HG03039 (cell line): ENCODE results near the gene AFF3.
"Not testable (repeated sequence)": the region's sequence is repeated elsewhere in the genome, so short reads cannot be mapped to it uniquely, and the experiment has no call there.

Experiments used
- ATAC-seq: cut with Tn5 transposase; IDR thresholded peaks from one replicate; pipeline ENCODE4 v1.9.1; 2021; ENCODE audit warnings: mild to moderate bottlenecking, moderate library complexity; ENCODE audit not compliant: unreplicated experiment

AFF3 gene

DNA sequence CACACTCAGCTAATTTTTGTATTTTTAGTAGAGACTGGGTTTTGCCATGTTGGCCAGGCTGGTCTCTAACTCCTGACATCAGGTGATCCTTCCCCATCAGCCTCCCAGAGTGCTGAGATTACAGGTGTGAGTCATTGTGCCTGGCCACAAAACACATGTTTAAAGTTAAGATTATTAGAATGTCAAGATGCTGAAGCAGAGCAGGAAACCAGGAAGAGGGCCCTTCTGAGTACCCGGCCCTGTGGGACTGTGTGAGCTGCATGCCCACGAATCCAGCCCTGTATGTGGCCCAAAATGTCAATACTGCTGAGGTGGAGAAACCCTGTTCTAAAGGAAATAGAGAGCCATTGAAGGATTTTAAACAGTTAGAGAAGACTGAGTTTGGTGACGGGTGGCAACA lies 621.6 kb downstream of the AFF3 start:
- ATAC-seq = no peak

DNA sequence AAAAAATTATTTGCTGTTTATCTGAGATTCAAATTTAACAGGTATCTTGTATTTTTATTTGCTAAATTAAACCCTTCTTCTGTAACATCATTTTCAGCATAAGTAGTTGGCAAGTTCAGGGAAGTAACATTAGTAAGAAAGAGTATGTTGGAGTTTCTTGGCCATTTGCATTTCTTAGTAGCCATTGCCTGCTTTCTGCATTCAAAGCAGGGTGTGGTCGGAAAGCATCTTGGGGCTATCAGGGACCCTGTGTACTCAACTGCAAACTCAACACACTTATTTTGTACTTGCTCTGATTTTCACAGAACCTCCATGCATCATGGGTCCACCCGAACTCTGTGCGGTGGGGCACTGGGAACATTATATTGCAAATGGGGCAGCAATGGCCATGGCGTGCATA lies 622.2 kb downstream of the AFF3 start:
- no peak for ATAC-seq

DNA sequence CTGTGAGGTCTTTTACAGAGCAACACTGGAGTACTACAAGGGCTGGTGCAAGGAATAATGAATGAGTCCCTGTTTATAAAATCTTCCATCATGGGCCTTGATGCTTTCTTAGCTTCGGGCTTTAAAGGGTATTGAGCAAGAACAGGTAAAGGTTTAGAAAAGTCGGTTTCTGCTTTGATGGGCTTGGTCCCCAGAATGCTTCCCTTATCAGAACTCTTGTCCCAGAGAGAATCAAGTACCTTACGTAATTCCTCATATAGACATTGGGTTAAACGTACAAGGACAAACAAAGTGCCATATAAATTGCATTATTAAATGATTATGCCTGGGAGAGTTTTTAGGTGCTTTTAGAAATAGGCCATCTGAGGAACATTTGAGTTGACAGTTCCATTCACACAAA lies 628.0 kb downstream of the AFF3 start:
- no peak for ATAC-seq

DNA sequence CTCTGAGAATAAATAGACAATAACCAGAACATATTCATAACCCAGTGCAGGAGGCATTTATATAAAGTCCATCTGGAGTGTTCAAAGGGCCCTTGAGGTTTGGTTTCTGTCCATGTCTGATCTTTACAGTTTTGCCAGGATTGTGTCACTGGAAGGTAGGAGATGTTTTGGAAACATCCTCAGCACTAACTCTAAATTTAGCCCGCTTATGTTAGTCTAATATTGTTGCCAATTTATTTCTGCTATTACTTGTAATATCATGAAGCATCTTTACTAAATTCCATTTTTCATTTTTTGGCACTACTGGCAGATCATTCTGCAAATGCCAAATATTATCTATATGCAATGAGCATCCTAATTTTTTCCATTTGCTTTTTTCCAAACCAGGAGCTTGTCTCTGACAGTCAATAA lies 630.2 kb downstream of the AFF3 start:
- ATAC-seq = no peak

DNA sequence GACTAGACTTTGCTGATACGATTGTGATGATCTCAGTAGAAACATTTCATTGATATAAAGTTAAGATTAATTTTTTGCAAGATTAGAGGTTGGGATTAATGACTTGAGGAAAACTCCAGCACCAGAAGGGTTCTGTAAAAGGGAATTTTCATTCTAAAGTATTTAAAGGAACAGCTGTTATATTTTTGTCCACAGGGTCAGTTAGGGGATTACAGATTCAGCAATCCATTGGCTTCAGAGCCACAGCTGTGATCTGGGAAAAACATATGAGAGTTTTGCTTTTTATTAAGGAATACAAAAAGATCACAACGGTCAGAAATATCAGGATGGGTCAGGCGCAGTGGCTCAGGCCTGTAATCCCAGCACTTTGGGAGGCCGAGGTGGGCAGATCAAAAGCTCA lies 633.0 kb downstream of the AFF3 start:
- ATAC-seq = no peak

DNA sequence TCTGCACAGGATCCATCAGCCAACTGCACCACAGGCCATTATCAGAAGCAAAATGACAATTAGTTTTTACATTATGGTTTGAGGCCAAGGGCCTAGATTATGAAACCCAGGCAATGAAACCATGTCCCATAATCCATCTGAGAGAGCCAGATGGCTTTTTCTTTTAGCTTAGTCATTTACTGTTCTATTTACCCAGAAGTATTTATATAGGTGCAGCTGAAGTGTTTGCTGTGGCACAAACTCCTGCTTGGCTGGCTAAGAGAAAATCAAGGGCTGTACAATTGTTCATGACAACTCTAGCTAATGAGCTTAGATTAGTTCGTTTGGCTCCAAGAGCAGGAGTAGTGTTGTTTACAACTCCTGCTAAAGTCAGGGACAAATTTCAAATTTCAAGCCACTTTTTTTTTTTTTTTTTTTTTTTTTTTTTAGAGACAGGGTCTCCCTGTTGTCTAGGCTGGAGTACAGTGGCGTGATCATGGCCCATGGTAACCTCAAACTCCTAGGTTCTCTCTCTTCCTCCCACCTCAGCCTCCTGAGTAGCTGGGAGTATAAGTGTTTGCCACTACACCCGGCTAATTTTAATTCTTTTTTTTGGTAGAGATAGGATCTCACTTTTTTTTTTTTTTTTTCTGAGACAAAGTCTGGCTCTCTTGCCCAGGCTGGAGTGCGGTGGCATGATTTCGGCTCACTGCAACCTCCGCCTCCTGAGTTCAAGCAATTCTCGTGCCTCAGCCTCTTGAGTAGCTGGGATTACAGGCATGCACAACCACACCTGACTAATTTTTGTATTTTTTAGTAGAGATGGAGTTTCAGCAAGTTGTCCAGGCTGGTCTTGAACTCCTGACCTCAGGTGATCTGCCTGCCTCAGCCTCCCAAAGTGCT lies 634.2 kb downstream of the AFF3 start:
- no peak for ATAC-seq

DNA sequence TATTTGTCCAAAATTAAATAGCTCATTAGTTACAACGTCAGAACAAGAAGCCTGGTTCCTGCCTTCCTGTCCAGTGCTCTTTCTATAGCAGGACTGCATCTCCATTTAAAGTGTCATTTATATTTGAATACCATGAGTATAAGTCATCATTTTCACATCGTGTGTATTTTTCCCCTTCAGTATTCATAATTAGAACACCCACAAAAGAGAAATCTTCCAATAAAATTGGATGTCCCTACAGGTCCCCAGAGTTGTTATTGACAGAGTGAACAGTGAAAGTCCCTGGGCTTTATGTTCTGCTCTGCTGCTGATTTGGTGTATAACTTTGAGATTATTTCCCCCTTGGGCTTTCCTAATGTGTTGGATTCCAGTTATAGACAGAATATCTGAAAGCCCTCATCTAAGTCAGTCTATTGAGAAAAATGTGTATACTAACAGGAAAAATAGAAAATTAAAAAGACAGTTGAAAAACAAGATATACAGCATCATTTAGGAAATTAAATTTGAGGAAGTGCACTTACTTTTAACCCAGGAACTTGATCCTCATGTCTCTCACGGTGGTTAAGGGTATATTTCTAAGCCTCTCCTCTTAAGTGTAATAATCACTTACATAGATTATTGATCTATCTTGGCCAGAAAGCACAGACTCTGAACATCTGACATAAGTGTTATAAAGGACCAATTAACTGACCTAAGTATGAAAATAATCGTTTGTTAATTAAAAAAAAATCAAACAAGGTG lies 637.4 kb downstream of the AFF3 start:
- ATAC-seq = no peak

DNA sequence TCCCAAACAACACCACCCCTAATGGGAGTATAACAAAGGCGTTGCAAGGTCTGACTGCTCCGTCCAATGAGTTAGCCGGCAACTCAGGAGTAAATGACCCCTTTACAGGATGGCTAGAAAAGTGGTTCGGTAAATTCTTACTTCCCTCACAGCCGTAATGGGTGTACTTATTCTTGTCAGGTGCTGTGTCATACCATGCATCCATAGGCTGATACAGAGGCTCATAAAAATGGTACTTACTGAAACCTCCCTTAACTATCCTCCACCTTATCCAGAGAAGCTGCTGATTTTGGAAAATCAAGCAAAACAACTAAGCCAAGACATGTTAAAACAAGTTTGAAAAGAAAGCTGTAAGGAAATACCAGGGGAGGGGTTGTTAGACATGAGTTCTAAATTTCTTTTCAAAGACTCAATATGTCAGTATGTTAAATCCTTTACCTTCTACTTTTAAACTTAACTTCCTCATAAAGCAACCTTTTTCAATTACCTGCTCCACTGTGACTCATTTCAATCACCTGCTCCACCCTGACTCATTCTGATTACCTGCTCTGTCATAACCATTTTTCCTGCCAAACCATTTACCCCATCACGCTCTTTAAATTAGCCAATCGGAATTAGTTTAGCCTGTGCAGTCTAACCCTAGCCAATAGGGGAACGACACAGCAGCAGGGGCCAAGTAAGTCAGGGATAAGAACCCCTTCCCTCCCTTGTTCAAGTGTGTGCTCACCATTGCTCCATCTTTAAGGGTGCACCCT lies 638.6 kb downstream of the AFF3 start:
- not testable (repeated sequence) for ATAC-seq

DNA sequence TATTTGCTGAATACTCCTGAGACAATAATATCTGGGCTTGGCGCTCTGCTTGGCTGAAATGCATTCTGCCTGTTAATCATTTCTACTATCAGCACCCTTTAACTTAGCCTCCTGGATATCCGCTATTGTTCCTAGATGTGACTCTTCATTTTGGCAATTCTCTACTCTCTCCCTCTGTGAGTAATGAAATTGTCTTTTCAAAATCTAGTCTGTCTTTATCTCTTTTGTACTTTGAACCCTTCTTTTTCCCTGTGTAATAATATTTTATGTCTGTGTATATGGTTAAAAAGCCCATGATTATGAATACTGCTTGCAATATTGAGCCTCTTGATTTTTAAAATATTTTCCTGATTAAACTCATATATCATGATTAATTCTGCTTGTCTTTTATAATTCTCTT lies 646.4 kb downstream of the AFF3 start:
- ATAC-seq = no peak
